WTC11 (cell line): ENCODE measurements around the gene NR2F1.

Experiments
- CREM ChIP-seq: sonication (generic); formaldehyde crosslinking; IDR thresholded peaks from 2 replicates; pipeline ENCODE4 v1.8.1; 2022; ENCODE audit warnings: mild to moderate bottlenecking, missing genetic modification reagents, moderate library complexity
- CTCF ChIP-seq: fragments of 200-600 bp; IDR thresholded peaks from 2 replicates; pipeline ENCODE4 v1.8.0; 2022; ENCODE audit warnings: antibody characterized with exemption
- ELF4 ChIP-seq: sonication (generic); formaldehyde crosslinking; IDR thresholded peaks from 2 replicates; pipeline ENCODE4 v1.8.1; 2022; ENCODE audit warnings: low read depth, mild to moderate bottlenecking, moderate library complexity, missing genetic modification reagents
- GTF2I ChIP-seq: fragments of 250-450 bp; sonication (Bioruptor Pico); conservative IDR thresholded peaks from 2 replicates; pipeline ENCODE4 v1.4.0; 2021; ENCODE audit warnings: mild to moderate bottlenecking
- NR3C1 ChIP-seq: sonication (generic); formaldehyde crosslinking; conservative IDR thresholded peaks from 2 replicates; pipeline ENCODE4 v1.8.1; 2023; ENCODE audit warnings: low read depth, mild to moderate bottlenecking, missing genetic modification reagents
- ZNF121 ChIP-seq: sonication (generic); formaldehyde crosslinking; IDR thresholded peaks from 2 replicates; pipeline ENCODE4 v1.8.0; 2023; ENCODE audit warnings: missing genetic modification reagents
- ZNF138 ChIP-seq: sonication (generic); formaldehyde crosslinking; conservative IDR thresholded peaks from 2 replicates; pipeline ENCODE4 v1.8.1; 2022; ENCODE audit warnings: mild to moderate bottlenecking, moderate library complexity, missing genetic modification reagents

- TF ChIP-seq NR3C1 (CRISPR knock-in tag) (no peak), CTCF (no peak), CREM (no peak), ZNF138 (CRISPR knock-in tag) (no peak), GTF2I (CRISPR knock-in tag) (no peak), ZNF121 (CRISPR knock-in tag) (no peak), ELF4 (CRISPR knock-in tag) (no peak)
These were observed 49.3 kb downstream of the NR2F1 start for GRCh38 chr5:93632327-93632726.
